NT2/D1 (cell line): ENCODE data around the gene LRPPRC.

ENCODE experiments used
- DNase-seq: peaks from one replicate; pipeline ENCODE4 v3.0.0-alpha.2; 2011; ENCODE audit warnings: low read depth, low spot score
- H3K27me3 ChIP-seq: 2 replicates; pipeline ENCODE4 v1.6.0; 2011; ENCODE audit warnings: mild to moderate bottlenecking; ENCODE audit not compliant: insufficient read length, insufficient read depth
- H3K36me3 ChIP-seq: 2 replicates; pipeline ENCODE4 v1.6.1; 2011; ENCODE audit warnings: mild to moderate bottlenecking, low read length, mixed read lengths; ENCODE audit not compliant: insufficient read depth, insufficient read length
- H3K4me1 ChIP-seq: 2 replicates; pipeline ENCODE4 v1.5.1; 2011; ENCODE audit not compliant: insufficient read depth, insufficient read length
- H3K4me3 ChIP-seq: 2 replicates; pipeline ENCODE4 v1.5.1; 2011; ENCODE audit warnings: low read depth; ENCODE audit not compliant: insufficient read length
- H3K9ac ChIP-seq: 2 replicates; pipeline ENCODE4 v1.6.0; 2011; ENCODE audit warnings: low read depth; ENCODE audit not compliant: insufficient read length
- H3K9me3 ChIP-seq: 2 replicates; pipeline ENCODE4 v1.5.1; 2011; ENCODE audit warnings: mild to moderate bottlenecking, low read length; ENCODE audit not compliant: insufficient read depth
- SUZ12 ChIP-seq: IDR thresholded peaks from 2 replicates; pipeline ENCODE4 v1.6.1; 2011; ENCODE audit not compliant: insufficient read length, insufficient read depth; ENCODE audit errors: extremely low read depth
- YY1 ChIP-seq: IDR thresholded peaks from 2 replicates; pipeline ENCODE4 v1.6.1; 2011; ENCODE audit not compliant: insufficient read length, insufficient read depth
- ZNF274 ChIP-seq: IDR thresholded peaks from 2 replicates; pipeline ENCODE4 v1.6.1; 2011; ENCODE audit warnings: mild to moderate bottlenecking, low read depth, low read length

LRPPRC gene

GRCh38 chr2:43853141-43854081 is 142.4 kb downstream of the LRPPRC start:
- no peak for DNase-seq
- H3K4me1 ChIP-seq, result no peaks in the 10 kb centered on the region
- H3K9ac ChIP-seq, result no peak overlapping the region
- no peaks in the 10 kb centered on the region for H3K36me3 ChIP-seq
- H3K27me3 ChIP-seq, result peaks cover 40% of the 10 kb centered on the region
- H3K4me3 ChIP-seq, result no peak overlapping the region
- H3K9me3 ChIP-seq, result no peaks in the 10 kb centered on the region
- TF ChIP-seq ZNF274 (no peak), SUZ12 (no peak), YY1 (no peak)

GRCh38 chr2:43852196-43852730 is 143.5 kb downstream of the LRPPRC start:
- no peaks in the 10 kb centered on the region for H3K36me3 ChIP-seq
- H3K9me3 ChIP-seq, result no peaks in the 10 kb centered on the region
- no peak overlapping the region for H3K4me3 ChIP-seq
- H3K9ac ChIP-seq, result no peak overlapping the region
- TF ChIP-seq ZNF274 (no peak), YY1 (no peak), SUZ12 (no peak)
- no peak for DNase-seq
- peaks cover 28% of the 10 kb centered on the region for H3K27me3 ChIP-seq
- H3K4me1 ChIP-seq, result no peaks in the 10 kb centered on the region

- Histone ChIP-seq H3K4me3 (no peak overlapping the region), H3K9ac (no peak overlapping the region), H3K36me3 (no peaks in the 10 kb centered on the region), H3K9me3 (no peaks in the 10 kb centered on the region), H3K4me1 (no peaks in the 10 kb centered on the region), H3K27me3 (peaks cover 18% of the 10 kb centered on the region)
- no peak for TF ChIP-seq ZNF274
- no peak for TF ChIP-seq SUZ12
- TF ChIP-seq YY1, result no peak
- no peak for DNase-seq
Measured at GRCh38 chr2:43851011-43851980, 144.5 kb downstream of the LRPPRC start.

GRCh38 chr2:43848214-43848613 is 147.6 kb downstream of the LRPPRC start:
- no peaks in the 10 kb centered on the region for H3K27me3 ChIP-seq
- DNase-seq, result no peak
- TF ChIP-seq ZNF274, result no peak
- TF ChIP-seq YY1, result no peak
- TF ChIP-seq SUZ12, result no peak
- H3K9ac ChIP-seq, result no peak overlapping the region
- no peaks in the 10 kb centered on the region for H3K9me3 ChIP-seq
- H3K4me3 ChIP-seq, result no peak overlapping the region
- H3K4me1 ChIP-seq, result no peaks in the 10 kb centered on the region
- no peaks in the 10 kb centered on the region for H3K36me3 ChIP-seq

GRCh38 chr2:43846140-43846793 is 149.5 kb downstream of the LRPPRC start:
- H3K9ac ChIP-seq, result no peak overlapping the region
- no peaks in the 10 kb centered on the region for H3K36me3 ChIP-seq
- no peaks in the 10 kb centered on the region for H3K4me1 ChIP-seq
- TF ChIP-seq ZNF274 (no peak), SUZ12 (no peak), YY1 (no peak)
- H3K4me3 ChIP-seq, result no peak overlapping the region
- no peaks in the 10 kb centered on the region for H3K9me3 ChIP-seq
- no peak for DNase-seq
- no peaks in the 10 kb centered on the region for H3K27me3 ChIP-seq

- Histone ChIP-seq H3K36me3 (no peaks in the 10 kb centered on the region), H3K9me3 (no peaks in the 10 kb centered on the region), H3K27me3 (no peaks in the 10 kb centered on the region), H3K4me3 (no peak overlapping the region), H3K9ac (no peak overlapping the region), H3K4me1 (no peaks in the 10 kb centered on the region)
- no peak for DNase-seq
- no peak for TF ChIP-seq SUZ12
- TF ChIP-seq YY1, result no peak
- TF ChIP-seq ZNF274, result no peak
Measured at GRCh38 chr2:43845181-43845580, 150.6 kb downstream of the LRPPRC start.

GRCh38 chr2:43842866-43843226 is 152.9 kb downstream of the LRPPRC start:
- DNase-seq, result no peak
- no peaks in the 10 kb centered on the region for H3K36me3 ChIP-seq
- H3K9me3 ChIP-seq, result no peaks in the 10 kb centered on the region
- no peak overlapping the region for H3K4me3 ChIP-seq
- no peak for TF ChIP-seq YY1
- no peak for TF ChIP-seq SUZ12
- no peak for TF ChIP-seq ZNF274
- no peaks in the 10 kb centered on the region for H3K27me3 ChIP-seq
- no peak overlapping the region for H3K9ac ChIP-seq
- H3K4me1 ChIP-seq, result no peaks in the 10 kb centered on the region
